K562 (cell line): ENCODE measurements around the gene HUS1. TPM values are rescaled to one million over a fixed set of nuclear protein-coding genes. Genes with fewer than 3 reads are reported as not detected.

ENCODE experiments used
- ATAC-seq: fragments of 200-7000 bp; cut with Tn5 transposase; 3 replicates; pipeline ENCODE4 v1.9.1; 2020; ENCODE audit warnings: moderate library complexity
- BruUV-seq: library from RNA; stranded (reverse); fragments of 400-500 nt; replicated peaks from 2 replicates; lab custom pipeline; 2021; lab: Mats Ljungman, UMichigan
- CTCF ChIA-PET: fragments of 300-600 bp; formaldehyde crosslinking; extraction: SDS; loops from one replicate; lab custom pipeline; 2021; ENCODE audit warnings: low intra/inter-chr PET ratio; lab: Yijun Ruan, JAX
- POLR2A ChIA-PET: fragments of 300-600, 350-650 bp; sonication (Branson Sonifier 250); formaldehyde crosslinking; extraction: SDS; loops from one replicate; lab custom pipeline; 2021; ENCODE audit warnings: antibody characterized with exemption, inconsistent platforms; lab: Yijun Ruan, JAX
- DNase-seq, 4 experiments: peaks; one replicate each; pipeline versions ENCODE4 v3.0.0 to v3.0.0-alpha.2; 2011 to 2018; ENCODE audit warnings: low spot score in 3 of 4, mixed read lengths in 3 of 4; ENCODE audit errors: extremely low read depth in 1 of 4
- FAIRE-seq: peaks from 2 replicates; lab custom pipeline; 2011; peaks lifted over from hg19 to GRCh38; lab: Jason Lieb, UNC
- H2AFZ ChIP-seq: 2 replicates; pipeline ENCODE4 v1.6.0; 2011; ENCODE audit warnings: low read depth, low read length, control low read depth, inconsistent platforms
- H3K27ac ChIP-seq: fragments of 200-600 bp; 3 replicates; pipeline ENCODE4 v1.8.0; 2011; ENCODE audit warnings: low read depth, mild to moderate bottlenecking, control low read depth, inconsistent platforms, low read length, moderate library complexity, mixed read lengths; ENCODE audit errors: extremely low read depth
- H3K27me3 ChIP-seq, 2 experiments: fragments of 300-600 bp in 1 of 2; 2 replicates in 1 of 2; 3 replicates in 1 of 2; pipeline versions ENCODE4 v1.6.0 to v1.8.0; 2011; ENCODE audit warnings: inconsistent platforms in 2 of 2, low read length in 2 of 2, mild to moderate bottlenecking in 1 of 2, mixed read lengths in 1 of 2, moderate library complexity in 1 of 2; ENCODE audit not compliant: control insufficient read depth in 2 of 2, insufficient read depth in 2 of 2
- H3K36me3 ChIP-seq: fragments of 300-600 bp; 3 replicates; pipeline ENCODE4 v1.8.0; 2011; ENCODE audit warnings: mild to moderate bottlenecking, low read length, inconsistent platforms; ENCODE audit not compliant: control insufficient read depth, insufficient read depth
- H3K4me1 ChIP-seq, 2 experiments: fragments of 200-600 bp in 1 of 2; replicated peaks in 1 of 2; 2 replicates in 1 of 2; 3 replicates in 1 of 2; pipeline versions ENCODE4 v1.5.1 to v1.8.0; 2011; ENCODE audit warnings: inconsistent platforms in 2 of 2, low read length in 2 of 2, mild to moderate bottlenecking in 1 of 2, mixed read lengths in 1 of 2, moderate library complexity in 1 of 2; ENCODE audit not compliant: control insufficient read depth in 2 of 2, insufficient read depth in 2 of 2
- H3K4me2 ChIP-seq: 2 replicates; pipeline ENCODE4 v1.6.1; 2011; ENCODE audit warnings: low read length, control low read depth, inconsistent platforms, mixed read lengths; ENCODE audit not compliant: insufficient read depth
- H3K4me3 ChIP-seq: fragments of 200-600 bp; sonication (generic), shearing (Covaris generic); 2 replicates; pipeline ENCODE4 v1.5.1; 2016; ENCODE audit warnings: control low read depth, inconsistent platforms
- H3K79me2 ChIP-seq: fragments of 200-600 bp; 3 replicates; pipeline ENCODE4 v1.8.0; 2011; ENCODE audit warnings: low read length, inconsistent platforms; ENCODE audit not compliant: control insufficient read depth, insufficient read depth
- H3K9ac ChIP-seq, 2 experiments: 2 replicates each; pipeline versions ENCODE4 v1.6.0 to v1.6.1; 2011; ENCODE audit warnings: low read depth in 2 of 2, low read length in 2 of 2, control low read depth in 1 of 2, inconsistent platforms in 1 of 2, mild to moderate bottlenecking in 1 of 2, mixed read lengths in 1 of 2; ENCODE audit not compliant: insufficient read depth in 1 of 2
- H3K9me1 ChIP-seq: one replicate; pipeline ENCODE4 v1.6.0; 2011; ENCODE audit warnings: inconsistent platforms, mild to moderate bottlenecking, low read length, moderate library complexity; ENCODE audit not compliant: control insufficient read depth, insufficient read depth
- H3K9me3 ChIP-seq: replicated peaks from 2 replicates; pipeline ENCODE4 v1.5.1; 2011; ENCODE audit warnings: low read depth, low read length, inconsistent platforms; ENCODE audit not compliant: control insufficient read depth, insufficient read depth
- H4K20me1 ChIP-seq: replicated peaks from 2 replicates; pipeline ENCODE4 v1.6.1; 2011; ENCODE audit warnings: low read length, inconsistent platforms, mixed read lengths; ENCODE audit not compliant: control insufficient read depth, insufficient read depth
- BCOR ChIP-seq: fragments of 450-650 bp; IDR thresholded peaks from 2 replicates; pipeline ENCODE4 v1.6.1; 2016
- CREB1 ChIP-seq, 2 experiments: sonication (generic) in 1 of 2; formaldehyde crosslinking in 1 of 2; IDR thresholded peaks; 2 replicates each; pipeline versions ENCODE4 v1.6.1 to v1.8.0; 2012 to 2022; ENCODE audit warnings: inconsistent platforms in 1 of 2, mild to moderate bottlenecking in 1 of 2, missing genetic modification reagents in 1 of 2, moderate library complexity in 1 of 2
- CUX1 ChIP-seq: fragments of 200-800 bp; sonication (Bioruptor generic); IDR thresholded peaks from 2 replicates; pipeline ENCODE4 v1.6.1; 2016; ENCODE audit warnings: missing genetic modification characterization, missing compliant biosample characterization
- FOXO4 ChIP-seq: fragments of 450-650 bp; formaldehyde crosslinking; IDR thresholded peaks from 2 replicates; pipeline ENCODE4 v1.4.0; 2020; ENCODE audit warnings: mild to moderate bottlenecking, moderate library complexity
- FOXP1 ChIP-seq: sonication (generic); formaldehyde crosslinking; IDR thresholded peaks from 2 replicates; pipeline ENCODE4 v1.8.0; 2022; ENCODE audit warnings: mild to moderate bottlenecking, missing genetic modification reagents
- JUN ChIP-seq, 2 experiments: sonication (generic) in 1 of 2; formaldehyde crosslinking in 1 of 2; IDR thresholded peaks; 2 replicates each; pipeline versions ENCODE4 v1.6.1 to v1.8.0; 2012 to 2022; ENCODE audit warnings: borderline replicate concordance in 2 of 2, mild to moderate bottlenecking in 2 of 2, improper control_type of control experiment in 1 of 2, low read depth in 1 of 2, low read length in 1 of 2, missing genetic modification reagents in 1 of 2
- MTA3 ChIP-seq: fragments of 450-650 bp; formaldehyde crosslinking; IDR thresholded peaks from 2 replicates; pipeline ENCODE4 v1.6.1; 2017; ENCODE audit warnings: mild to moderate bottlenecking, borderline replicate concordance
- NFXL1 ChIP-seq: fragments of 450-650 bp; formaldehyde crosslinking; IDR thresholded peaks from 2 replicates; pipeline ENCODE4 v1.4.0; 2021; ENCODE audit warnings: mild to moderate bottlenecking
- TRIM24 ChIP-seq, 2 experiments: fragments of 450-650 bp; IDR thresholded peaks; 2 replicates each; pipeline ENCODE4 v1.6.1; 2016
- ZNF77 ChIP-seq: fragments of 250-450 bp; sonication (Bioruptor Pico); IDR thresholded peaks from 2 replicates; pipeline ENCODE4 v1.5.0; 2020
- WGBS: fragments of 100-300 bp; shearing (Covaris generic); methylation state at CpG from one replicate; pipeline ENCODE4 v1.1.6; 2016; ENCODE audit warnings: low coverage, mixed read lengths; ENCODE audit not compliant: insufficient coverage; ENCODE audit errors: missing lambda C conversion rate; 5-methylcytosine and 5-hydroxymethylcytosine counted together
- in situ Hi-C: fragments of 300-500 bp; cut with MboI; formaldehyde crosslinking; loops from 4 replicates; pipeline ENCODE4 v1.15.0; 2018; ENCODE audit warnings: inconsistent platforms, mixed read lengths
- intact Hi-C: fragments of 100-400 bp; cut with micrococcal nuclease; formaldehyde crosslinking; loops from 2 replicates; pipeline ENCODE4 v1.14.2; 2022
- polyA plus RNA-seq, 8 experiments: library from polyadenylated mRNA; depleted of rRNA in 4 of 8; stranded (reverse) in 5 of 8; unstranded in 3 of 8; fragments of >200 nt; fragmentation: Nextera tagmentation in 2 of 8; fragmentation: Illumina TruSeq in 1 of 8; extraction: Ambion mirVana in 2 of 8; extraction: Trizol in 1 of 8; gene quantifications; 2 replicates each; pipeline versions ENCODE4 v1.2.1 to v1.2.3, GENCODE V29; 2011 to 2014; ENCODE audit warnings: inconsistent platforms in 1 of 8, missing spikeins in 1 of 8
- total RNA-seq, 7 experiments: library from RNA; depleted of rRNA in 6 of 7; stranded (reverse); fragments of >200 nt in 6 of 7; fragmentation: Illumina TruSeq in 2 of 7; extraction: Trizol in 2 of 7; gene quantifications; 2 replicates each; pipeline versions ENCODE4 v1.2.1 to v1.2.3, GENCODE V29; 2011 to 2021; ENCODE audit warnings: low replicate concordance in 1 of 7

The HUS1 gene
- total and polyA plus RNA-seq, 9 of the 15 experiments (the other 6 are each of a cell fraction or from before 2014, with no cell fraction given): 11.5 to 27.0 (median 16.5) TPM

GRCh38 chr7:48004638-48005037, 25.2 kb upstream of the HUS1 start:
- no peaks in the 10 kb centered on the region; the same call in 1 of the 2 replicates for H4K20me1 ChIP-seq
- TF ChIP-seq NFXL1 (CRISPR knock-in tag): no peak
- ChIA-PET POLR2A (no interaction called here), CTCF (no interaction called here)
- H3K4me2 ChIP-seq: no peak overlapping the region
- no peak overlapping the region for H3K4me3 ChIP-seq
- H3K9me3 ChIP-seq: no peaks in the 10 kb centered on the region
- H3K27me3 ChIP-seq: peaks cover 6 to 14% of the 10 kb centered on the region in 2 experiments; a peak in 3 of 5 replicates
- 0% methylated on average over 5 of the region's 5 CpGs for WGBS
- no peak overlapping the region for H3K9ac ChIP-seq
- ATAC-seq: no peak
- intact Hi-C loops: no loop called here
- FAIRE-seq: no peak
- BruUV-seq: no TSS peak
- in situ Hi-C loops: no loop called here
- no peak overlapping the region for H2AFZ ChIP-seq
- no peaks in the 10 kb centered on the region for H3K9me1 ChIP-seq
- no peaks in the 10 kb centered on the region for H3K36me3 ChIP-seq
- no peak overlapping the region for H3K27ac ChIP-seq
- H3K4me1 ChIP-seq: no peaks in the 10 kb centered on the region
- no peaks in the 10 kb centered on the region for H3K79me2 ChIP-seq
- no peak for DNase-seq

GRCh38 chr7:48004032-48004431, 24.6 kb upstream of the HUS1 start:
- BruUV-seq: no TSS peak
- H3K9me1 ChIP-seq: no peaks in the 10 kb centered on the region
- no peak overlapping the region for H3K4me3 ChIP-seq
- H3K9ac ChIP-seq: no peak overlapping the region
- intact Hi-C loops: no loop called here
- no peak for DNase-seq
- H3K27me3 ChIP-seq: peaks cover 6 to 13% of the 10 kb centered on the region in 2 experiments; a peak in 3 of 5 replicates
- POLR2A ChIA-PET: no interaction called here
- no peak for FAIRE-seq
- no peak overlapping the region for H3K27ac ChIP-seq
- CTCF ChIA-PET: no interaction called here
- H3K36me3 ChIP-seq: no peaks in the 10 kb centered on the region
- in situ Hi-C loops: no loop called here
- no peaks in the 10 kb centered on the region for H3K9me3 ChIP-seq
- H3K79me2 ChIP-seq: no peaks in the 10 kb centered on the region
- no peaks in the 10 kb centered on the region; the same call in 1 of the 2 replicates for H4K20me1 ChIP-seq
- H3K4me2 ChIP-seq: no peak overlapping the region
- WGBS: 0% methylated on average over 2 of the region's 2 CpGs
- no peaks in the 10 kb centered on the region for H3K4me1 ChIP-seq
- ATAC-seq: no peak
- no peak overlapping the region for H2AFZ ChIP-seq
- TF ChIP-seq CUX1: no peak
- no peak for TF ChIP-seq CREB1 (IDR thresholded peaks at IDR 0.05)
- TF ChIP-seq CREB1 (CRISPR knock-in tag; IDR thresholded peaks at IDR 0.05): no peak
- no peak for TF ChIP-seq FOXP1 (CRISPR knock-in tag)
- no peak for TF ChIP-seq MTA3
- TF ChIP-seq TRIM24 (IDR thresholded peaks at IDR 0.05): no peak
- no peak for TF ChIP-seq FOXO4
- no peak for TF ChIP-seq ZNF77
- no peak for TF ChIP-seq JUN (IDR thresholded peaks at IDR 0.05; ENCODE audit: borderline replicate concordance, low read depth, low read length)
- no peak for TF ChIP-seq JUN (CRISPR knock-in tag; IDR thresholded peaks at IDR 0.05; ENCODE audit: borderline replicate concordance)
- no peak for TF ChIP-seq BCOR
